Measurements from ENCODE around the gene SGTA.

The SGTA gene

DNA sequence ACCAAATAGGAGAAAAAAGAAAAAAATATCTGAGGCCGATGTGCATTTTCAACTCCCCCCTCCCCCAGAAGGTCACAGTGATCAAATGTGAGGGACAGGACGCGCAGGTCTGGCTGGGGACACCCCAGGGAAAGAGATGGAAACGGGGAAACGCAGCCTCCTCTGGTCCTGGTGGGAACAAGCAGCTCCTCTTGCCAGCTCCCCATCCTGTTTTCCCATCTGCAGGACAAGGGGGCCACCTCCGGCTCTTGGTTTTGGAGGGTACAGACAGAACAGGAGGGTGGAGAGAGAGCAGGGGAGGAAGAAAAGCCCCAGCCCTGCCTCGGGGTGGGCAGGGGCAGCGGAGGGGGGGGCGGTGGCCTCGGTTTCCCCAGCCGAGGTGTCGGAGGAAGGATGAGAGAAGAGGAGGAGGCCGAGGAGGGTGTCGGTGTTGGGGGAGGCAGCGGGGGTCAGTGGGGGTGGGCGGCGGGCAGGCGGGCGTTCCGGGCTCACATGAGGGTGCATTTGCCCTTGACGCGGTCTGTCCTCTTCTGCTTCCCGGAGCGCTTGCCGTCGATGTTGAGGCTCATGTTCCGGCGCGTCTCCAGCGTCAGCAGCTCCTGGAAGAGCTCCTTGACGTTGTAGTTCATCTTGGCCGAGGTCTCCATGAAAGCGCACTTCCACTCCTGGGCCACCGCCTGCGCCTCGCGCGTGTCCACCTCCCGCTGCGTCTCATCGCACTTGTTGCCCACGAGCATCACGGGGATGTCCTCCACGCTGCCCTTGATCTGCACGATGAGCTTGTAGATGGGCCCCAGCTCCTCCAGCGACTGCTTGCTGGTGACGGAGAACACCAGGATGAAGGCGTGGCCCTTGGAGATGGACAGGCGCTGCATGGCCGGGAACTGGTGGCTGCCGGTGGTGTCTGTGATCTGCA lies 66.1 kb downstream of the SGTA start:
- H3K9me3 ChIP-seq (ENCODE audit: control insufficient read depth, insufficient read depth, low read depth, low read length): no peaks in the 10 kb centered on the region
- H3K36me3 ChIP-seq (ENCODE audit: control insufficient read depth in 2 of 2, insufficient read depth in 1 of 2, low read length in 2 of 2): peaks cover 0 to 27% of the 10 kb centered on the region in 2 experiments; a peak in 1 of 3 replicates
- ChIA-PET POLR2A (interaction anchor here (0.6 kb wide), 2 partner anchors 196 to 211 kb away, joined by 3 to 4 read pairs; no protein-coding TSS in a partner anchor), CTCF (no interaction called here)
- no peak overlapping the region for H3K27ac ChIP-seq (ENCODE audit: extremely low read depth, low read depth, low read length)
- no peaks in the 10 kb centered on the region for H3K4me1 ChIP-seq (ENCODE audit: control insufficient read depth, insufficient read depth, low read length)
- no peak for TF ChIP-seq ZNF202 (tag by site-specific recombination; IDR thresholded peaks at IDR 0.05; ENCODE audit: borderline replicate concordance)
- TF ChIP-seq ZNF335 (tag by site-specific recombination; conservative IDR thresholded peaks at IDR 0.05): no peak
- TF ChIP-seq, protein P1, sequence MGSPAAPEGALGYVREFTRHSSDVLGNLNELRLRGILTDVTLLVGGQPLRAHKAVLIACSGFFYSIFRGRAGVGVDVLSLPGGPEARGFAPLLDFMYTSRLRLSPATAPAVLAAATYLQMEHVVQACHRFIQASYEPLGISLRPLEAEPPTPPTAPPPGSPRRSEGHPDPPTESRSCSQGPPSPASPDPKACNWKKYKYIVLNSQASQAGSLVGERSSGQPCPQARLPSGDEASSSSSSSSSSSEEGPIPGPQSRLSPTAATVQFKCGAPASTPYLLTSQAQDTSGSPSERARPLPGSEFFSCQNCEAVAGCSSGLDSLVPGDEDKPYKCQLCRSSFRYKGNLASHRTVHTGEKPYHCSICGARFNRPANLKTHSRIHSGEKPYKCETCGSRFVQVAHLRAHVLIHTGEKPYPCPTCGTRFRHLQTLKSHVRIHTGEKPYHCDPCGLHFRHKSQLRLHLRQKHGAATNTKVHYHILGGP (tag by site-specific recombination; IDR thresholded peaks at IDR 0.05): no peak
- TF ChIP-seq SCRT2 (tag by site-specific recombination; IDR thresholded peaks at IDR 0.05): peak; percentile 36; the same call in 1 of the 2 replicates
- TF ChIP-seq, protein P2, sequence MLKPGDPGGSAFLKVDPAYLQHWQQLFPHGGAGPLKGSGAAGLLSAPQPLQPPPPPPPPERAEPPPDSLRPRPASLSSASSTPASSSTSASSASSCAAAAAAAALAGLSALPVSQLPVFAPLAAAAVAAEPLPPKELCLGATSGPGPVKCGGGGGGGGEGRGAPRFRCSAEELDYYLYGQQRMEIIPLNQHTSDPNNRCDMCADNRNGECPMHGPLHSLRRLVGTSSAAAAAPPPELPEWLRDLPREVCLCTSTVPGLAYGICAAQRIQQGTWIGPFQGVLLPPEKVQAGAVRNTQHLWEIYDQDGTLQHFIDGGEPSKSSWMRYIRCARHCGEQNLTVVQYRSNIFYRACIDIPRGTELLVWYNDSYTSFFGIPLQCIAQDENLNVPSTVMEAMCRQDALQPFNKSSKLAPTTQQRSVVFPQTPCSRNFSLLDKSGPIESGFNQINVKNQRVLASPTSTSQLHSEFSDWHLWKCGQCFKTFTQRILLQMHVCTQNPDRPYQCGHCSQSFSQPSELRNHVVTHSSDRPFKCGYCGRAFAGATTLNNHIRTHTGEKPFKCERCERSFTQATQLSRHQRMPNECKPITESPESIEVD (tag by site-specific recombination; IDR thresholded peaks at IDR 0.05): no peak
- TF ChIP-seq, protein P3, sequence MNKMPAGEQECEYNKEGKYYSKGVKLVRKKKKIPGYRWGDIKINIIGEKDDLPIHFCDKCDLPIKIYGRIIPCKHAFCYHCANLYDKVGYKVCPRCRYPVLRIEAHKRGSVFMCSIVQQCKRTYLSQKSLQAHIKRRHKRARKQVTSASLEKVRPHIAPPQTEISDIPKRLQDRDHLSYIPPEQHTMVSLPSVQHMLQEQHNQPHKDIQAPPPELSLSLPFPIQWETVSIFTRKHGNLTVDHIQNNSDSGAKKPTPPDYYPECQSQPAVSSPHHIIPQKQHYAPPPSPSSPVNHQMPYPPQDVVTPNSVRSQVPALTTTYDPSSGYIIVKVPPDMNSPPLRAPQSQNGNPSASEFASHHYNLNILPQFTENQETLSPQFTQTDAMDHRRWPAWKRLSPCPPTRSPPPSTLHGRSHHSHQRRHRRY (tag by site-specific recombination; IDR thresholded peaks at IDR 0.05): no peak
- H3K4me3 ChIP-seq (ENCODE audit: low read depth, low read length): no peak overlapping the region

DNA sequence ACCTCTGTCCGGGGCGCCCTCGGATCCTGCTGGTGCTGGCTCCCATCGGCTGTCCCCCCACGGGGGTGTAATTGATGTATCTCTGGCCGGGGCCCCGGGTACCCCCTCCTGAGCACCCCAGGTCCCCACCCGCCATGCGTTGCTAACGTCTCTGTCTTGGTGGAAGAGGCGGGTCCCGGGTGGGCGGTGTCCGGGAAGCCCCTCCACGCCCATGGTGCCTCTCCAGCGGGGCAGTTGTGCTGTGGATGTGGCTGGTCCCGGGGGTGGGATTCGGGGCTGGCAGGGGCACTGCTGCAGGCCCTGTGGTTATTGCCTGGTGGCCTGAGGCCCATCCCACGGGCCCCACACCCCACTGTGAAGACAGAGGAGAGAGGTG lies 66.8 kb downstream of the SGTA start:
- Histone ChIP-seq H3K27ac (ENCODE audit: extremely low read depth, low read depth, low read length) (no peak overlapping the region), H3K4me3 (ENCODE audit: low read depth, low read length) (no peak overlapping the region), H3K36me3 (ENCODE audit: control insufficient read depth in 2 of 2, insufficient read depth in 1 of 2, low read length in 2 of 2) (peaks cover 0 to 27% of the 10 kb centered on the region in 2 experiments; a peak in 1 of 3 replicates), H3K4me1 (ENCODE audit: control insufficient read depth, insufficient read depth, low read length) (no peaks in the 10 kb centered on the region), H3K9me3 (ENCODE audit: control insufficient read depth, insufficient read depth, low read depth, low read length) (no peaks in the 10 kb centered on the region)
- ChIA-PET CTCF (no interaction called here), POLR2A (no interaction called here)
- no peak for TF ChIP-seq ZNF747 (tag by site-specific recombination; IDR thresholded peaks at IDR 0.05)

DNA sequence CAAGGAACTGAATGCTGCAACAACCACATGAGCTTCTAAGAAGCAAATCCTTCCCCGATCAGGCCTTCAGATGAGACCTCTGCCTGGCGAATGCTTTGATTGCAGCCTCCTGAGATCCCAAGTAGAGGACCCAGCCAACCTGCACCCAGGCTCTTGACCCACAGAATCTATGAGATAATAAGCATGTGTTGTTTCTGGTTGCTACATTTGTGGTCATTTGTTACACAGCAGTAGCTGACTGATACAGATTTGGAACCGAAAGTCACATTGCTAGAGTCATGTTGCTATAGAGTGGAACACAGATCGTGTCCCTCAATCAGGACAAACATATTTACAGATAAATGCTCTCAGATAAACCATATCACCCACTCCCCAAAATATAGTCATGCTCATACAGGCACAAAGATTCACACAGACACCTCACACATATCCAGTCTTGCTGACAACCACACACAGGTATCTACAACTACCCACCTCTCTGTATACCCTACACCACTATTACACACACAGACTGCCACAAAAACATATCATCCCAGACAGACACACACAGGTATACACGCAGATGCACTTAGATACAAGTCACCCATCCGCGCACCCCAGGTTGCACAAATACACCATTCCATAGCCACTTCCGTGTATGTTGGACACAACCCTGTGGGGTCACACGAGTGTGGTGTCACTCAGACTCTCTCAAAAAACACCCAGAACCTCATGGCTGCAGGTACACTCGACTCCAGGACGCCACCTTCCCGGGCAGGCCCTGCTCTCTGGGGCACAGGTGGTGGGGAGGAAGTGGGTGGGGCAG lies 67.4 kb downstream of the SGTA start:
- Histone ChIP-seq H3K9me3 (ENCODE audit: control insufficient read depth, insufficient read depth, low read depth, low read length) (no peaks in the 10 kb centered on the region), H3K27ac (ENCODE audit: extremely low read depth, low read depth, low read length) (no peak overlapping the region), H3K36me3 (ENCODE audit: control insufficient read depth in 2 of 2, insufficient read depth in 1 of 2, low read length in 2 of 2) (peaks cover 0 to 27% of the 10 kb centered on the region in 2 experiments; a peak in 1 of 3 replicates), H3K4me3 (ENCODE audit: low read depth, low read length) (no peak overlapping the region), H3K4me1 (ENCODE audit: control insufficient read depth, insufficient read depth, low read length) (no peaks in the 10 kb centered on the region)
- ChIA-PET POLR2A (no interaction called here), CTCF (no interaction called here)
- peak; percentile 80 for TF ChIP-seq SETDB1 (IDR thresholded peaks at IDR 0.05; ENCODE audit: insufficient read length, low read length)
- TF ChIP-seq RBAK (tag by site-specific recombination; IDR thresholded peaks at IDR 0.05): peak; percentile 99
- peak; percentile 93 for TF ChIP-seq ZNF133 (tag by site-specific recombination; IDR thresholded peaks at IDR 0.05)
- TF ChIP-seq, protein P4, sequence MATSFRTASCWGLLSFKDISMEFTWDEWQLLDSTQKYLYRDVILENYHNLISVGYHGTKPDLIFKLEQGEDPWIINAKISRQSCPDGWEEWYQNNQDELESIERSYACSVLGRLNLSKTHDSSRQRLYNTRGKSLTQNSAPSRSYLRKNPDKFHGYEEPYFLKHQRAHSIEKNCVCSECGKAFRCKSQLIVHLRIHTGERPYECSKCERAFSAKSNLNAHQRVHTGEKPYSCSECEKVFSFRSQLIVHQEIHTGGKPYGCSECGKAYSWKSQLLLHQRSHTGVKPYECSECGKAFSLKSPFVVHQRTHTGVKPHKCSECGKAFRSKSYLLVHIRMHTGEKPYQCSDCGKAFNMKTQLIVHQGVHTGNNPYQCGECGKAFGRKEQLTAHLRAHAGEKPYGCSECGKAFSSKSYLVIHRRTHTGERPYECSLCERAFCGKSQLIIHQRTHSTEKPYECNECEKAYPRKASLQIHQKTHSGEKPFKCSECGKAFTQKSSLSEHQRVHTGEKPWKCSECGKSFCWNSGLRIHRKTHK (tag by site-specific recombination; IDR thresholded peaks at IDR 0.05): no peak
